Fibroblast of mammary gland (primary cell): ENCODE measurements around the gene CRHR1.

Experiments
- DNase-seq: peaks from one replicate; pipeline ENCODE4 v3.0.0-alpha.2; 2010; ENCODE audit warnings: low read depth
- H3K4me3 ChIP-seq: 2 replicates; pipeline ENCODE4 v1.5.1; 2011; ENCODE audit warnings: low read depth, mild to moderate bottlenecking, low read length, moderate library complexity; ENCODE audit not compliant: control insufficient read depth
- TF ChIP-seq, protein P1 (sequence below): conservative IDR thresholded peaks from 2 replicates; pipeline ENCODE4 v1.5.1; 2011; ENCODE audit warnings: low read depth, low read length, inconsistent platforms; ENCODE audit not compliant: control insufficient read depth, insufficient read depth

CRHR1 gene

GRCh38 chr17:45818041-45818440 lies 33.9 kb downstream of the CRHR1 start:
- no peak overlapping the region for H3K4me3 ChIP-seq
- no peak for DNase-seq
- TF ChIP-seq, protein P1, sequence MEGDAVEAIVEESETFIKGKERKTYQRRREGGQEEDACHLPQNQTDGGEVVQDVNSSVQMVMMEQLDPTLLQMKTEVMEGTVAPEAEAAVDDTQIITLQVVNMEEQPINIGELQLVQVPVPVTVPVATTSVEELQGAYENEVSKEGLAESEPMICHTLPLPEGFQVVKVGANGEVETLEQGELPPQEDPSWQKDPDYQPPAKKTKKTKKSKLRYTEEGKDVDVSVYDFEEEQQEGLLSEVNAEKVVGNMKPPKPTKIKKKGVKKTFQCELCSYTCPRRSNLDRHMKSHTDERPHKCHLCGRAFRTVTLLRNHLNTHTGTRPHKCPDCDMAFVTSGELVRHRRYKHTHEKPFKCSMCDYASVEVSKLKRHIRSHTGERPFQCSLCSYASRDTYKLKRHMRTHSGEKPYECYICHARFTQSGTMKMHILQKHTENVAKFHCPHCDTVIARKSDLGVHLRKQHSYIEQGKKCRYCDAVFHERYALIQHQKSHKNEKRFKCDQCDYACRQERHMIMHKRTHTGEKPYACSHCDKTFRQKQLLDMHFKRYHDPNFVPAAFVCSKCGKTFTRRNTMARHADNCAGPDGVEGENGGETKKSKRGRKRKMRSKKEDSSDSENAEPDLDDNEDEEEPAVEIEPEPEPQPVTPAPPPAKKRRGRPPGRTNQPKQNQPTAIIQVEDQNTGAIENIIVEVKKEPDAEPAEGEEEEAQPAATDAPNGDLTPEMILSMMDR = no peak

- no peak for DNase-seq
- TF ChIP-seq, protein P1 = no peak
- H3K4me3 ChIP-seq = no peak overlapping the region
These were observed 34.6 kb downstream of the CRHR1 start for GRCh38 chr17:45818699-45819098.

GRCh38 chr17:45819632-45820031 lies 35.5 kb downstream of the CRHR1 start:
- TF ChIP-seq, protein P1 = no peak
- no peak overlapping the region for H3K4me3 ChIP-seq
- no peak for DNase-seq

DNA sequence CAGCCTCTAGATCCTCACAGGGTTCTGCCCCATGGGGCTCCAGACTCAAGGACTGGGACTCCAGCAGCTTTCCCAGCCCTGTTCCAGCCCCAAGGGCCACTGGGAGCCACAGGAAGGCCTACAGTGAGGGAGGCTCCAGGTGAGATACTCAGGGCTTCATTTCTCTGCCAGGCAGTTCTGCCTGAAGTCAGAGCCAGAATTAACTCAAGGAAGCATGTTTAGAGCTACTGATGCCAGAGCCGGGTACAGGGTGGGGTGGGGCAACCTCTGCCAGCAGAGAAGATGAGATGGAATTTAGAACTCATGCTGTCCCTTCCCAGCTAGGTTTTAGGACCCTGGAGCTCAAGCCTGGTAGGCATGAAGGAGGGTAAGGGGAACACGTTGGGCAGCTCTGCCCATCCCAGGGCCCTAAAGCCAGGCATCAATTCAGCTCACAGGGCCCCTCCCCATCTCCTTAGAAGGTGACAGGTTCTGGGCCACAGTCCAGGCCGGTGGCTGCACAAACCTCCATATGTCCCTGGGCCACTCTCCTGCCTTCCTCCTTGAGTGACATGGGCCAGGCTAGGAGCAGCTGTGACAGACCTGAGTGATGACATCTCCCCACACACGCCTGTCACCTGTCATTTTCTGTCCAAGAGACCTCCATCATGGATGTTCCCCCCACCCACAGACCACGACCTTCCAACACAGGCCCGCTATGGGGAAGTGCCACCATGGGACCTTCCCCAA lies 36.1 kb downstream of the CRHR1 start:
- TF ChIP-seq, protein P1 = no peak
- no peak for DNase-seq
- H3K4me3 ChIP-seq = no peak overlapping the region

DNA sequence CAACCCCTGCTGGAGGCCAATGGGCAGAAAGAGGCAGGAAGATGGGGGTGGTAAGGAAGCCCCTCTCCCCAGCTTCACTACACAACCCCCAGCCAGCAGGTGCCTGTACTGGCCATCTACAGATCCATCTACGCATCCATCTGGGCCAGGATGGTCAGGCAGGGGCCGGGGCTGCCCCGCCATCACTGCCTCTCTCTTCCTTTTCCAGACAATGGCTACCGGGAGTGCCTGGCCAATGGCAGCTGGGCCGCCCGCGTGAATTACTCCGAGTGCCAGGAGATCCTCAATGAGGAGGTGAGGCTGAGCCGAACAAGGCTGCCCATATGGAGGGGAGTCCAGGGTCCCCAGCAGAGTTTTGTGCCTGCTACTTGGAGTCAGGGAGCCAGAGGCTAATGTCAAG lies 37.0 kb downstream of the CRHR1 start:
- DNase-seq = no peak
- H3K4me3 ChIP-seq = no peak overlapping the region
- TF ChIP-seq, protein P1 = no peak

DNA sequence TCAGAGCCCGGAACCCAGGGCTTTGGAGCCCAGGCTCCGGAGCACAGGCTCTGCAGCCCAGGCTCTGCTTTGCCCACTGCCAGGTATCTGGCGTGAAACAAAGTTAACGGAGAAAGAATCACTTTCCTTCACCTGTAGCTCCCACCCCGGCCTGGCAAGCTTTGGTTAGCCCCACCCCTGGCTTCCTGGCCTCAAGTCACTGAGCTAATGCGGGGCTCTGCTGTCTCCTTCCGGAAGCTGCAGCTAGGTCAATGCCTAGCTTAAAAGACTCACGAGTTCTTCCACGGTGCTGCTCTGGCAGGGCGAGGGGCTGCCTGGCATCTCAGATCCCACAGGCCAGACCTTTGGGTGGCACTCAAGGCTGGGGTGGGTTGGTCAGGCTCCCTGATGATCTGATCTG lies 39.5 kb downstream of the CRHR1 start:
- TF ChIP-seq, protein P1 = no peak
- no peak for DNase-seq
- no peak overlapping the region for H3K4me3 ChIP-seq
